NB4 (cell line): ENCODE data around the gene CRIP3.

Experiments
- MAX ChIP-seq: IDR thresholded peaks from 2 replicates; pipeline ENCODE4 v1.6.1; 2011; ENCODE audit warnings: low read depth, low read length
- POLR2A ChIP-seq: IDR thresholded peaks from 2 replicates; pipeline ENCODE4 v1.6.1; 2011; ENCODE audit warnings: mild to moderate bottlenecking; ENCODE audit not compliant: insufficient read length; ENCODE audit errors: extremely low read depth
- TF ChIP-seq, protein P1 (sequence below): IDR thresholded peaks from one replicate; pipeline ENCODE4 v1.5.1; 2012; ENCODE audit warnings: low read depth, low read length

GRCh38 chr6:43285832-43286231 is 22.8 kb downstream of the CRIP3 start:
- TF ChIP-seq POLR2A (no peak), MAX (no peak)
- TF ChIP-seq, protein P1, sequence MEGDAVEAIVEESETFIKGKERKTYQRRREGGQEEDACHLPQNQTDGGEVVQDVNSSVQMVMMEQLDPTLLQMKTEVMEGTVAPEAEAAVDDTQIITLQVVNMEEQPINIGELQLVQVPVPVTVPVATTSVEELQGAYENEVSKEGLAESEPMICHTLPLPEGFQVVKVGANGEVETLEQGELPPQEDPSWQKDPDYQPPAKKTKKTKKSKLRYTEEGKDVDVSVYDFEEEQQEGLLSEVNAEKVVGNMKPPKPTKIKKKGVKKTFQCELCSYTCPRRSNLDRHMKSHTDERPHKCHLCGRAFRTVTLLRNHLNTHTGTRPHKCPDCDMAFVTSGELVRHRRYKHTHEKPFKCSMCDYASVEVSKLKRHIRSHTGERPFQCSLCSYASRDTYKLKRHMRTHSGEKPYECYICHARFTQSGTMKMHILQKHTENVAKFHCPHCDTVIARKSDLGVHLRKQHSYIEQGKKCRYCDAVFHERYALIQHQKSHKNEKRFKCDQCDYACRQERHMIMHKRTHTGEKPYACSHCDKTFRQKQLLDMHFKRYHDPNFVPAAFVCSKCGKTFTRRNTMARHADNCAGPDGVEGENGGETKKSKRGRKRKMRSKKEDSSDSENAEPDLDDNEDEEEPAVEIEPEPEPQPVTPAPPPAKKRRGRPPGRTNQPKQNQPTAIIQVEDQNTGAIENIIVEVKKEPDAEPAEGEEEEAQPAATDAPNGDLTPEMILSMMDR = no peak
